ENCODE measurements around the gene MLC1. TPM values are rescaled to one million over a fixed set of nuclear protein-coding genes. Genes with fewer than 3 reads are reported as not detected.

The MLC1 gene
- total and polyA plus RNA-seq, 3 experiments from 2014 or later, result 0.35 to 1.7 (median 0.47) TPM

DNA sequence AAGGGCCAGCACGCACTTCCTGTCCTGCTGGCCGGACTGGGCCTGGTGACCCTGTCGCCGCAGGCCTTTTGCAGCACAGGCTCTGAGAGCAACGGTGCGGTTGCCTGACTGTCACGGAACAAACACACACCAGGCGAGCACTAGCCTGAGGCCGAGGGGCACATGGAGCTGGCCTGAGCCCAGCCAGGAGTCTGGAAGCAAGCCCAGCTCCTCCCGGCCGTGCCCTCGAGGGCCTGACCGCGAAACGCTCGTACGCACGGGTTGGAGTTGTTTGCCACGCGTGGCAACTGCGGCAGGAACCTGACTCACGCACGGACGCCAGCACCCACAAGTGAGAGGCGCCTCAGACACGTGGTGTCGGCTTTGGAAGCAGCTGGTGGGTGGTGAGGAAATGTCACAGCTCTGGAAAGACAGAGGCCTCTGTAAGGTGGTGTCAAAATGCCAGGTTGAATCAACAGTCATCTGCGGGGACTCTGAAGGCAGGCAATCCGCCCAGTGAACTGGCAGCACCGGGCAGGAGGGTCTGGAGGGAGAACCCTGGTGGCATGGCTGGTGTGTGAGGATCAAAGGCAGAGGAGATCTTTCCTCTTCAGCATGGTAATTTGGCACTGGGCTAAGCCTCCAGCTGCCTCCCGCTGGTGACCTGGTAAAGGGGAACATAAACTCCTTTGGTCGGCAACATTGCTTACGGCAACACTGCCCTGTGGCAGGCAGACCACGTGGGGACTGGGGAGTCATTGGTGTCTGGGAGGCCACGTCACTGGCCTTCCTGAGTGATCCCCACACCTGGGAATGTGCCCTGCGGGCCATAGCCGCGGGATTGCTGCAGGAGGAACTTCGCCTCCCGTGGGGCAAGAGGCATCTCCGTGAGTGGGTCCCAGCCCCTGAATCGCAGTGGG, 57.3 kb downstream of the MLC1 start:
- Mint-ChIP-seq H3K27ac (peak overlapping the region in 6 of 8 donors; percentile 38 to 88 (median 78)), H3K27me3 (peaks cover 2 to 18% of the 10 kb centered on the region in 2 donors), H3K4me3 (peak overlapping the region in 1 of 7 donors; percentile 8), H3K36me3 (no peaks in the 10 kb centered on the region), H3K9me3 (peaks cover 0 to 2% (median 0%) of the 10 kb centered on the region in 5 donors), H3K4me1 (peaks cover 8 to 9% (median 8%) of the 10 kb centered on the region in 3 donors)
- H3K4me1 ChIP-seq (ENCODE audit: insufficient read depth, low read length), result no peaks in the 10 kb centered on the region
- H3K27ac ChIP-seq (ENCODE audit: low read depth, low read length), result no peak overlapping the region
- no peaks in the 10 kb centered on the region for H3K9me3 ChIP-seq (ENCODE audit: low read length)
- no peak overlapping the region for H3K4me3 ChIP-seq (ENCODE audit: low read length)
- ChIA-PET POLR2A (no interaction called here), CTCF (interaction anchor here (0.8 to 1.6 kb wide), 10 partner anchors 9 to 263 kb away, joined by 3 to 5 read pairs (median 3); no protein-coding TSS in a partner anchor)
- no peaks in the 10 kb centered on the region for H3K36me3 ChIP-seq (ENCODE audit: insufficient read depth, low read length)
- DNase-seq, result peak in 3 of 5 donors; percentile 40 to 76 (median 60)
- no peaks in the 10 kb centered on the region for H3K27me3 ChIP-seq (ENCODE audit: insufficient read depth, low read length, poor library complexity, severe bottlenecking)

DNA sequence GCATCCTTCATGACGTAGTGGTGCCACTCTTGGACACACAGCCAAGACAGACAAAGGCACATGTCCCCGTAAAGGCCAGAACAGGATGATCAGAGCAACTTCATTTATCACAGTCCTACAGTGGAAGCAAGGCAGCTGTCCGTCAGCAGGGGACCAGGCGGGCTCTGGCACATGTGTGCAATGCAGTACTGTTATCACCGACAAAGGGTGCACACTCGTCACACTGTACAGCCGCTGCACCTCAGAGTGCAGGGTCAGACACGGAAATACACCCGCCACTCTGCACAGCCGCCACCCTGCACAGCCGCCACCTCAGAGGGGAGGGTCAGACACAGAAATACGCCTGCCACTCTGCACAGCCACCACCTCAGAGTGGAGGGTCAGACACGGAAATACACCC, 59.2 kb downstream of the MLC1 start:
- POLR2A ChIA-PET, result no interaction called here
- CTCF ChIA-PET, result no interaction called here
- Histone ChIP-seq H3K27ac (ENCODE audit: low read depth, low read length) (no peak overlapping the region), H3K9me3 (ENCODE audit: low read length) (no peaks in the 10 kb centered on the region), H3K4me1 (ENCODE audit: insufficient read depth, low read length) (no peaks in the 10 kb centered on the region), H3K4me3 (ENCODE audit: low read length) (no peak overlapping the region), H3K36me3 (ENCODE audit: insufficient read depth, low read length) (no peaks in the 10 kb centered on the region), H3K27me3 (ENCODE audit: insufficient read depth, low read length, poor library complexity, severe bottlenecking) (no peaks in the 10 kb centered on the region)
- peaks cover 8 to 9% (median 8%) of the 10 kb centered on the region in 3 donors for H3K4me1 Mint-ChIP-seq
- H3K27ac Mint-ChIP-seq, result peak overlapping the region in 1 of 8 donors; percentile 43
- no peak for DNase-seq
- peaks cover 0 to 2% (median 0%) of the 10 kb centered on the region in 5 donors for H3K9me3 Mint-ChIP-seq
- H3K27me3 Mint-ChIP-seq, result peaks cover 2 to 18% of the 10 kb centered on the region in 2 donors
- no peaks in the 10 kb centered on the region for H3K36me3 Mint-ChIP-seq
- H3K4me3 Mint-ChIP-seq, result no peak overlapping the region

GRCh38 chr22:50022171-50022819, 62.9 kb downstream of the MLC1 start:
- Histone ChIP-seq H3K27me3 (ENCODE audit: insufficient read depth, low read length, poor library complexity, severe bottlenecking) (no peaks in the 10 kb centered on the region), H3K27ac (ENCODE audit: low read depth, low read length) (no peak overlapping the region), H3K4me1 (ENCODE audit: insufficient read depth, low read length) (peaks cover 23% of the 10 kb centered on the region), H3K4me3 (ENCODE audit: low read length) (no peak overlapping the region), H3K36me3 (ENCODE audit: insufficient read depth, low read length) (no peaks in the 10 kb centered on the region), H3K9me3 (ENCODE audit: low read length) (no peaks in the 10 kb centered on the region)
- Mint-ChIP-seq H3K27ac (no peak overlapping the region), H3K4me1 (peaks cover 0 to 2% (median 0%) of the 10 kb centered on the region in 3 donors), H3K36me3 (peaks cover 0 to 1% (median 0%) of the 10 kb centered on the region in 3 donors), H3K27me3 (peaks cover 2 to 13% of the 10 kb centered on the region in 2 donors), H3K4me3 (no peak overlapping the region), H3K9me3 (peaks cover 0 to 2% (median 0%) of the 10 kb centered on the region in 5 donors)
- CTCF ChIA-PET, result no interaction called here
- POLR2A ChIA-PET, result no interaction called here
- DNase-seq, result no peak

DNA sequence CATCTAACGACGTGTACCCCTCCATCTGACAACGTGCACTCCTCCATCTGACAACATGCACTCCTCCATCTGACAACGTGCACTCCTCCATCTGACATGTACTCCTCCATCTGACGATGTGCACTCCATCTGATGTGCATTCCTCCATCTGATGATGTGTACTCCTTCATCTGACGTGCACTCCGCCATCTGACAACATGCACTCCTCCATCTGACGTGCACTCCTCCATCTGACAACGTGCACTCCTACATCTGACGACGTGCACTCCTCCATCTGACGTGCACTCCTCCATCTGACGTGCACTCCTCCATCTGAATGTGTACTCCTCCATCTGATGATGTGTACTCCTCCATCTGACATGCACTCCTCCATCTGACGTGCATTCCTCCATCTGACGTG, 64.6 kb downstream of the MLC1 start:
- no peak for DNase-seq
- peaks cover 38% of the 10 kb centered on the region for H3K4me1 ChIP-seq (ENCODE audit: insufficient read depth, low read length)
- Mint-ChIP-seq H3K4me3 (no peak overlapping the region), H3K36me3 (peaks cover 0 to 1% (median 0%) of the 10 kb centered on the region in 3 donors), H3K9me3 (peaks cover 0 to 2% (median 0%) of the 10 kb centered on the region in 5 donors), H3K4me1 (peaks cover 0 to 7% (median 0%) of the 10 kb centered on the region in 3 donors), H3K27ac (no peak overlapping the region), H3K27me3 (peaks cover 0 to 10% of the 10 kb centered on the region in 2 donors)
- no peaks in the 10 kb centered on the region for H3K9me3 ChIP-seq (ENCODE audit: low read length)
- ChIA-PET CTCF (no interaction called here), POLR2A (no interaction called here)
- no peak overlapping the region for H3K4me3 ChIP-seq (ENCODE audit: low read length)
- no peaks in the 10 kb centered on the region for H3K36me3 ChIP-seq (ENCODE audit: insufficient read depth, low read length)
- H3K27me3 ChIP-seq (ENCODE audit: insufficient read depth, low read length, poor library complexity, severe bottlenecking), result no peaks in the 10 kb centered on the region
- no peak overlapping the region for H3K27ac ChIP-seq (ENCODE audit: low read depth, low read length)

DNA sequence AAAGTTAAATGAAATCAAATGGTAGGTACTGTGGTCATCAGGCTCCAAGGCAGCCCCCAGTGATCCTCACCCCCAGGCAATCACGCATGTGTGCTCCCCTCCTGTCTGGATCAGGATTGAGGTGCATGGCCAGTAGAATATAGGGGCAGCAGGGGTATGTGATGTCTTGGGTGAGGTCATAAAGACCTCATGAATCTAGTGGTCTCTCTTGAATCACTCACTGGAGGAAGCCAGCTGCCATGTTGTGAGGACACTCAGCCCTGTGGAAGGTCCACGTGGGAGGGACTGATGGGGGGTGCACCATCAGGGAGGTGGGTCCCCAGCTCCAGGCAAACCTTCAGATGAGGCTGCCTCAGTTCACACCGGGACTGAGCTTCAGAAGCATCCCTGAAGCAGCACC, 65.9 kb downstream of the MLC1 start:
- peak overlapping the region; percentile 22 to 96 (median 90) for H3K27ac Mint-ChIP-seq
- CTCF ChIA-PET, result interaction anchor here (1.1 to 1.3 kb wide), 2 partner anchors 11 to 89 kb away, joined by 4 to 7 read pairs; no protein-coding TSS in a partner anchor
- POLR2A ChIA-PET, result no interaction called here

DNA sequence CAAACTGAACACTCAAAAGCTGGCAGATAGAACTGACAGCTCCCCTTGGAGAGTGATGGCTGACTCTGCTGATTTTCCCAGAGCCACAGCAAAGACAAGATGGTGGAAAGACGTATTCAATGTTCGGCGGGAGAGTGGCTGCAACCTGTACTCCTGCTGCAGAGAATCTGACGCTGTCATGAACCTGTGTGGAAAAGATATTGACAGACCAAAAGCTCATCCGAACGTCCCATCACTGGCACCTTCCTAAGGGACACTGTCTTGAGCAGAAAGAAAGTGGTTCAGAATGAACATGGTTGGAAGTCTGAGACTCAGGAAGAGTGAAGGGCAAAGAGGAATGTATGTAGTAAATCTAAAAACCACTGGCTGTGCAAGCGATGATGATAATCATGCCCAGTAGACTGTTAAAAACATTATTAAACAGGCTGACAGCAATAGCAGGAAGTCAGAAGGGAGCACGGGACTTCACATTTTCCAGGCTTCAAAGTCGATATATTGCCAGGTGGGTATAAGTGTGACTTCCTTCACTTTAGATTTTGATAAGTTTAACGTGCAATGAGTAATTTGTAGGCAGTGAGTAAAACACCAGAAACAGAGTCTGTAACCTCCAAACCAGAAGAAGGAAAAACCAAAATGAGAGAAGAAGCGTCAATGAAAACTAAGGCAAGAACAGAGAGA, 66.5 kb downstream of the MLC1 start:
- H3K9me3 Mint-ChIP-seq, result no peaks in the 10 kb centered on the region
- Histone ChIP-seq H3K4me1 (ENCODE audit: insufficient read depth, low read length) (peaks cover 43% of the 10 kb centered on the region), H3K27me3 (ENCODE audit: insufficient read depth, low read length, poor library complexity, severe bottlenecking) (no peaks in the 10 kb centered on the region), H3K9me3 (ENCODE audit: low read length) (no peaks in the 10 kb centered on the region), H3K36me3 (ENCODE audit: insufficient read depth, low read length) (no peaks in the 10 kb centered on the region), H3K27ac (ENCODE audit: low read depth, low read length) (peak overlapping the region; percentile 9), H3K4me3 (ENCODE audit: low read length) (peak overlapping the region; percentile 23)
- peak in 3 of 5 donors; percentile 34 to 74 (median 59) for DNase-seq
- peaks cover 0 to 7% (median 6%) of the 10 kb centered on the region in 3 donors for H3K4me1 Mint-ChIP-seq
- no peaks in the 10 kb centered on the region for H3K27me3 Mint-ChIP-seq
- POLR2A ChIA-PET, result interaction anchor here (0.7 kb wide), 1 partner anchor 252 kb away, joined by 4 read pairs; no protein-coding TSS in a partner anchor
- peaks cover 0 to 1% (median 0%) of the 10 kb centered on the region in 3 donors for H3K36me3 Mint-ChIP-seq
- H3K27ac Mint-ChIP-seq, result peak overlapping the region; percentile 58 to 96 (median 92)
- H3K4me3 Mint-ChIP-seq, result peak overlapping the region; percentile 53 to 85 (median 76)
- CTCF ChIA-PET, result interaction anchor here (1.0 to 1.7 kb wide), 5 partner anchors 9 to 88 kb away, joined by 4 to 8 read pairs (median 5); no protein-coding TSS in a partner anchor

More for the DNA sequence above, 65.9 kb downstream of the MLC1 start:
- Histone ChIP-seq H3K36me3 (ENCODE audit: insufficient read depth, low read length) (no peaks in the 10 kb centered on the region), H3K27ac (ENCODE audit: low read depth, low read length) (no peak overlapping the region), H3K27me3 (ENCODE audit: insufficient read depth, low read length, poor library complexity, severe bottlenecking) (no peaks in the 10 kb centered on the region), H3K9me3 (ENCODE audit: low read length) (no peaks in the 10 kb centered on the region), H3K4me1 (ENCODE audit: insufficient read depth, low read length) (peaks cover 42% of the 10 kb centered on the region), H3K4me3 (ENCODE audit: low read length) (no peak overlapping the region)
- Mint-ChIP-seq H3K9me3 (no peaks in the 10 kb centered on the region), H3K36me3 (peaks cover 0 to 1% (median 0%) of the 10 kb centered on the region in 3 donors), H3K4me1 (peaks cover 0 to 7% (median 0%) of the 10 kb centered on the region in 3 donors), H3K4me3 (peak overlapping the region; percentile 53 to 85 (median 76)), H3K27me3 (peaks cover 0 to 2% of the 10 kb centered on the region in 2 donors)
- DNase-seq, result peak in 1 of 5 donors; percentile 43

GRCh38 chr22:50017701-50018224, 67.5 kb downstream of the MLC1 start:
- peak in 1 of 5 donors; percentile 39 for DNase-seq
- CTCF ChIA-PET, result interaction anchor here (1.0 to 1.7 kb wide), 4 partner anchors 10 to 87 kb away, joined by 4 to 8 read pairs (median 4); no protein-coding TSS in a partner anchor
- Mint-ChIP-seq H3K9me3 (no peaks in the 10 kb centered on the region), H3K4me1 (peaks cover 0 to 10% (median 9%) of the 10 kb centered on the region in 3 donors), H3K36me3 (peaks cover 0 to 1% (median 0%) of the 10 kb centered on the region in 3 donors), H3K27ac (peak overlapping the region; percentile 58 to 96 (median 90)), H3K27me3 (no peaks in the 10 kb centered on the region), H3K4me3 (peak overlapping the region in 6 of 7 donors; percentile 19 to 77 (median 74))
- Histone ChIP-seq H3K9me3 (ENCODE audit: low read length) (no peaks in the 10 kb centered on the region), H3K4me1 (ENCODE audit: insufficient read depth, low read length) (peaks cover 43% of the 10 kb centered on the region), H3K36me3 (ENCODE audit: insufficient read depth, low read length) (no peaks in the 10 kb centered on the region), H3K4me3 (ENCODE audit: low read length) (no peak overlapping the region), H3K27ac (ENCODE audit: low read depth, low read length) (no peak overlapping the region), H3K27me3 (ENCODE audit: insufficient read depth, low read length, poor library complexity, severe bottlenecking) (no peaks in the 10 kb centered on the region)
- POLR2A ChIA-PET, result interaction anchor here (0.7 kb wide), 1 partner anchor 251 kb away, joined by 4 read pairs; no protein-coding TSS in a partner anchor

All from CD8-positive, alpha-beta memory T cell (primary cell).